ENCODE results near the gene CASP10. TPM values are rescaled to one million over a fixed set of nuclear protein-coding genes. Genes with fewer than 3 reads are reported as not detected.

CASP10 gene
- total RNA-seq, 1 donor from 2014 or later, result 7.8 TPM

- intact Hi-C loops (cut with DNase I), result no loop called here
- DNase-seq (ENCODE audit: low spot score in 2 of 2), result no peak
- H3K9me3 ChIP-seq, result no peaks in the 10 kb centered on the region
- H3K4me3 ChIP-seq, result no peak overlapping the region
- H3K27me3 ChIP-seq, result no peaks in the 10 kb centered on the region
- H3K36me3 ChIP-seq, result no peaks in the 10 kb centered on the region
- no peak for TF ChIP-seq CTCF (IDR thresholded peaks at IDR 0.05)
- H3K27ac ChIP-seq, result no peak overlapping the region
- H3K4me1 ChIP-seq, result no peaks in the 10 kb centered on the region
Observed at GRCh38 chr2:201203916-201204654, 21.1 kb downstream of the CASP10 start.

GRCh38 chr2:201204655-201205514 is 21.9 kb downstream of the CASP10 start:
- H3K9me3 ChIP-seq, result no peaks in the 10 kb centered on the region
- intact Hi-C loops (cut with DNase I), result no loop called here
- H3K4me1 ChIP-seq, result no peaks in the 10 kb centered on the region
- DNase-seq (ENCODE audit: low spot score in 2 of 2), result no peak
- H3K4me3 ChIP-seq, result no peak overlapping the region
- H3K36me3 ChIP-seq, result no peaks in the 10 kb centered on the region
- H3K27ac ChIP-seq, result no peak overlapping the region
- no peak for TF ChIP-seq CTCF (IDR thresholded peaks at IDR 0.05)
- H3K27me3 ChIP-seq, result no peaks in the 10 kb centered on the region

GRCh38 chr2:201205515-201205849 is 22.5 kb downstream of the CASP10 start:
- intact Hi-C loops (cut with DNase I), result no loop called here
- Histone ChIP-seq H3K9me3 (no peaks in the 10 kb centered on the region), H3K27me3 (no peaks in the 10 kb centered on the region), H3K4me1 (no peaks in the 10 kb centered on the region), H3K27ac (no peak overlapping the region), H3K36me3 (no peaks in the 10 kb centered on the region), H3K4me3 (no peak overlapping the region)
- no peak for DNase-seq (ENCODE audit: low spot score in 2 of 2)
- TF ChIP-seq CTCF (IDR thresholded peaks at IDR 0.05), result no peak

- Histone ChIP-seq H3K4me3 (no peak overlapping the region), H3K36me3 (no peaks in the 10 kb centered on the region), H3K27ac (no peak overlapping the region), H3K9me3 (no peaks in the 10 kb centered on the region), H3K27me3 (no peaks in the 10 kb centered on the region), H3K4me1 (no peaks in the 10 kb centered on the region)
- intact Hi-C loops (cut with DNase I), result no loop called here
- peak in 1 of 2 donors; percentile 67 for DNase-seq (ENCODE audit: low spot score in 2 of 2)
- TF ChIP-seq CTCF (IDR thresholded peaks at IDR 0.05), result no peak
Observed at GRCh38 chr2:201208563-201209252, 25.8 kb downstream of the CASP10 start.

GRCh38 chr2:201215963-201216362 is 33.0 kb downstream of the CASP10 start:
- TF ChIP-seq CTCF (IDR thresholded peaks at IDR 0.05), result no peak
- DNase-seq (ENCODE audit: low spot score in 2 of 2), result no peak
- Histone ChIP-seq H3K27me3 (no peaks in the 10 kb centered on the region), H3K4me1 (no peaks in the 10 kb centered on the region), H3K4me3 (no peak overlapping the region), H3K9me3 (no peaks in the 10 kb centered on the region), H3K27ac (no peak overlapping the region), H3K36me3 (no peaks in the 10 kb centered on the region)
- intact Hi-C loops (cut with DNase I), result no loop called here

Measured in ascending aorta (tissue), 2 donors.